SK-N-SH treated with all-trans-retinoic acid at 6 μM for 48 hours (cell line): ENCODE data around the gene TTC19.
A peak's percentile ranks its signal among the peaks of the same experiment; 100 is the strongest.

Source experiments
- ATAC-seq: fragments of 200-7000 bp; cut with Tn5 transposase; 3 replicates; pipeline ENCODE4 v1.9.1; 2020; ENCODE audit warnings: mild to moderate bottlenecking, moderate library complexity
- ARNTL ChIP-seq: fragments of 450-650 bp; formaldehyde crosslinking; IDR thresholded peaks from 2 replicates; pipeline ENCODE4 v1.5.0; 2020; ENCODE audit warnings: low read depth, mild to moderate bottlenecking, moderate library complexity, borderline replicate concordance
- BACH2 ChIP-seq: fragments of 250-450 bp; sonication (Bioruptor Pico); IDR thresholded peaks from 2 replicates; pipeline ENCODE4 v1.9.0; 2021; ENCODE audit warnings: mild to moderate bottlenecking, borderline replicate concordance
- CSDC2 ChIP-seq: fragments of 250-450 bp; sonication (Bioruptor Pico); IDR thresholded peaks from 2 replicates; pipeline ENCODE4 v1.5.0; 2020; ENCODE audit warnings: mild to moderate bottlenecking, moderate library complexity
- ESRRG ChIP-seq: fragments of 250-450 bp; sonication (Bioruptor Pico); IDR thresholded peaks from 2 replicates; pipeline ENCODE4 v1.6.1; 2021; ENCODE audit warnings: mild to moderate bottlenecking
- GLIS3 ChIP-seq: fragments of 250-450 bp; sonication (Bioruptor Pico); IDR thresholded peaks from 2 replicates; pipeline ENCODE4 v1.5.0; 2020; ENCODE audit warnings: mild to moderate bottlenecking, moderate library complexity
- OSR1 ChIP-seq: fragments of 250-450 bp; sonication (Bioruptor Pico); IDR thresholded peaks from 2 replicates; pipeline ENCODE4 v1.8.0; 2022; ENCODE audit warnings: moderate library complexity, mild to moderate bottlenecking, inconsistent platforms
- PPARA ChIP-seq: fragments of 250-450 bp; sonication (Bioruptor Pico); IDR thresholded peaks from 2 replicates; pipeline ENCODE4 v1.5.0; 2020; ENCODE audit warnings: mild to moderate bottlenecking, borderline replicate concordance
- RARB ChIP-seq: fragments of 250-450 bp; sonication (Bioruptor Pico); IDR thresholded peaks from 2 replicates; pipeline ENCODE4 v1.8.0; 2021; ENCODE audit warnings: mild to moderate bottlenecking, moderate library complexity
- SNAI2 ChIP-seq: fragments of 250-450 bp; sonication (Bioruptor Pico); IDR thresholded peaks from 2 replicates; pipeline ENCODE4 v1.5.0; 2020; ENCODE audit warnings: mild to moderate bottlenecking, moderate library complexity
- TCF4 ChIP-seq: fragments of 250-450 bp; sonication (Bioruptor Pico); IDR thresholded peaks from 2 replicates; pipeline ENCODE4 v1.8.0; 2021; ENCODE audit warnings: mild to moderate bottlenecking, moderate library complexity, borderline replicate concordance
- TOX ChIP-seq: fragments of 250-450 bp; sonication (Bioruptor Pico); IDR thresholded peaks from 2 replicates; pipeline ENCODE4 v1.8.0; 2021; ENCODE audit warnings: mild to moderate bottlenecking, moderate library complexity, borderline replicate concordance
- ZC3H10 ChIP-seq: fragments of 250-450 bp; sonication (Bioruptor Pico); IDR thresholded peaks from 2 replicates; pipeline ENCODE4 v1.5.1; 2021; ENCODE audit warnings: mild to moderate bottlenecking, moderate library complexity
- ZFP3 ChIP-seq: fragments of 250-450 bp; sonication (Bioruptor Pico); IDR thresholded peaks from 2 replicates; pipeline ENCODE4 v1.5.0; 2020; ENCODE audit warnings: mild to moderate bottlenecking, moderate library complexity
- ZFP30 ChIP-seq: fragments of 450-650 bp; formaldehyde crosslinking; IDR thresholded peaks from 2 replicates; pipeline ENCODE4 v1.5.0; 2022; ENCODE audit warnings: mild to moderate bottlenecking, moderate library complexity
- ZNF565 ChIP-seq: fragments of 450-650 bp; formaldehyde crosslinking; conservative IDR thresholded peaks from 2 replicates; pipeline ENCODE4 v1.5.0; 2020; ENCODE audit warnings: low read depth, mild to moderate bottlenecking, moderate library complexity
- ZNF70 ChIP-seq: fragments of 450-650 bp; formaldehyde crosslinking; IDR thresholded peaks from 2 replicates; pipeline ENCODE4 v1.5.0; 2020; ENCODE audit warnings: mild to moderate bottlenecking, moderate library complexity
- ZNF8 ChIP-seq: fragments of 450-650 bp; formaldehyde crosslinking; IDR thresholded peaks from 2 replicates; pipeline ENCODE4 v1.5.0; 2020; ENCODE audit warnings: mild to moderate bottlenecking, moderate library complexity
- TF ChIP-seq, protein P1 (sequence below): fragments of 250-450 bp; sonication (Bioruptor Pico); IDR thresholded peaks from 2 replicates; pipeline ENCODE4 v1.5.0; 2020; ENCODE audit warnings: mild to moderate bottlenecking, moderate library complexity
- TF ChIP-seq, protein P2 (sequence below): fragments of 250-450 bp; sonication (Bioruptor Pico); IDR thresholded peaks from 2 replicates; pipeline ENCODE4 v1.8.0; 2021; ENCODE audit warnings: low read depth, mild to moderate bottlenecking, moderate library complexity, borderline replicate concordance
- TF ChIP-seq, protein P3 (sequence below): fragments of 250-450 bp; sonication (Bioruptor Pico); IDR thresholded peaks from 2 replicates; pipeline ENCODE4 v1.5.1; 2020; ENCODE audit warnings: low read depth, mild to moderate bottlenecking, moderate library complexity
- TF ChIP-seq, protein P4 (sequence below): fragments of 250-450 bp; sonication (Bioruptor Pico); IDR thresholded peaks from 2 replicates; pipeline ENCODE4 v1.5.1; 2021; ENCODE audit warnings: mild to moderate bottlenecking, moderate library complexity

TTC19 gene

DNA sequence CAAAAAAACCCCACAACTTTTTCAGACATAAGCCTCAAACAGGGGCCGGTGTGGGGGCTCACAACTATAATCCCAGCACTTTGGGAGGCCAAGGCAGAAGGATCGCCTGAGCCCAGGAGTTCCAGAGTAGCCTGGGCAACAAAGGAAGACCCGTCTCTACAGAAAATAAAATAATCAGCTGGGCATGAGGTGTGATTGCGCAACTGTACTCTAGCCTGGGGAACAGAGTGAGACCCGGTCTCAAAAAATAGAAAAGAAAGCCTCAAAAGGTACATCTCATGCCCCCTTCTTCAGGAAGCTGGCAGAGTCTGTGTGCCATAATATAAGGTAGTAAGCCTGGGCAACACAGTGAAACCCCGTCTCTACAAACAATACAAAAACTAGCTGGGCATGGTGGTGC is 3.3 kb upstream of the TTC19 start:
- ATAC-seq, result no peak
- TF ChIP-seq, protein P1, sequence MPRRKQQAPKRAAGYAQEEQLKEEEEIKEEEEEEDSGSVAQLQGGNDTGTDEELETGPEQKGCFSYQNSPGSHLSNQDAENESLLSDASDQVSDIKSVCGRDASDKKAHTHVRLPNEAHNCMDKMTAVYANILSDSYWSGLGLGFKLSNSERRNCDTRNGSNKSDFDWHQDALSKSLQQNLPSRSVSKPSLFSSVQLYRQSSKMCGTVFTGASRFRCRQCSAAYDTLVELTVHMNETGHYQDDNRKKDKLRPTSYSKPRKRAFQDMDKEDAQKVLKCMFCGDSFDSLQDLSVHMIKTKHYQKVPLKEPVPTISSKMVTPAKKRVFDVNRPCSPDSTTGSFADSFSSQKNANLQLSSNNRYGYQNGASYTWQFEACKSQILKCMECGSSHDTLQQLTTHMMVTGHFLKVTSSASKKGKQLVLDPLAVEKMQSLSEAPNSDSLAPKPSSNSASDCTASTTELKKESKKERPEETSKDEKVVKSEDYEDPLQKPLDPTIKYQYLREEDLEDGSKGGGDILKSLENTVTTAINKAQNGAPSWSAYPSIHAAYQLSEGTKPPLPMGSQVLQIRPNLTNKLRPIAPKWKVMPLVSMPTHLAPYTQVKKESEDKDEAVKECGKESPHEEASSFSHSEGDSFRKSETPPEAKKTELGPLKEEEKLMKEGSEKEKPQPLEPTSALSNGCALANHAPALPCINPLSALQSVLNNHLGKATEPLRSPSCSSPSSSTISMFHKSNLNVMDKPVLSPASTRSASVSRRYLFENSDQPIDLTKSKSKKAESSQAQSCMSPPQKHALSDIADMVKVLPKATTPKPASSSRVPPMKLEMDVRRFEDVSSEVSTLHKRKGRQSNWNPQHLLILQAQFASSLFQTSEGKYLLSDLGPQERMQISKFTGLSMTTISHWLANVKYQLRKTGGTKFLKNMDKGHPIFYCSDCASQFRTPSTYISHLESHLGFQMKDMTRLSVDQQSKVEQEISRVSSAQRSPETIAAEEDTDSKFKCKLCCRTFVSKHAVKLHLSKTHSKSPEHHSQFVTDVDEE (CRISPR knock-in tag), result no peak
- TF ChIP-seq ZNF8 (CRISPR knock-in tag) (no peak), PPARA (CRISPR knock-in tag) (no peak), RARB (CRISPR knock-in tag) (no peak), OSR1 (CRISPR knock-in tag) (no peak), ARNTL (CRISPR knock-in tag) (no peak), ZNF70 (CRISPR knock-in tag) (no peak), ZC3H10 (CRISPR knock-in tag) (no peak), BACH2 (CRISPR knock-in tag) (no peak)

DNA sequence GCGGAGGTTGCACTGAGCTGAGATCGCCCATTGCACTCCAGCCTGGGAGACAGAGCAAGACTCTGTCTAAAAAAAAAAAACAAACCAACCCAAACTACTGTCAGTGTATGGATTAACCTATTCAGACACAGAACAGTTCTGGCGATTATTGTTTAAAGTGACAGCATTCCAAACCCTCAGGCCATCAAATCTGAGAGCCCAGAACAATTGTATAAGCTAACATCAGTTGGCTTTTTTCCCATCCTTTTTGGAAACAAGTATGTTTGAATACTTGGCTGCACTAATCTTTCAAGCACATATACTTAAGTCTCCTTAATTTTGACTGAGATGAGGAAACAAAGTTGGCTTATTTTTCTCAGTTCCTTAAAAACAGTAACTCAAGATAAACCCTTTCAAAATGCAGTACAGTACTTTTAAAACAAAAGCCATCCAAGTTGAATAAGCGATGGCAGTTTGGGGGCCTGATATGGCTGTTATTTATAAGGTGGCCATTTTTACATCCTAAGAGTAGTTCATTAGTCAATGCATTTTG is 1.5 kb upstream of the TTC19 start:
- TF ChIP-seq SNAI2 (CRISPR knock-in tag), result no peak
- ATAC-seq, result no peak

DNA sequence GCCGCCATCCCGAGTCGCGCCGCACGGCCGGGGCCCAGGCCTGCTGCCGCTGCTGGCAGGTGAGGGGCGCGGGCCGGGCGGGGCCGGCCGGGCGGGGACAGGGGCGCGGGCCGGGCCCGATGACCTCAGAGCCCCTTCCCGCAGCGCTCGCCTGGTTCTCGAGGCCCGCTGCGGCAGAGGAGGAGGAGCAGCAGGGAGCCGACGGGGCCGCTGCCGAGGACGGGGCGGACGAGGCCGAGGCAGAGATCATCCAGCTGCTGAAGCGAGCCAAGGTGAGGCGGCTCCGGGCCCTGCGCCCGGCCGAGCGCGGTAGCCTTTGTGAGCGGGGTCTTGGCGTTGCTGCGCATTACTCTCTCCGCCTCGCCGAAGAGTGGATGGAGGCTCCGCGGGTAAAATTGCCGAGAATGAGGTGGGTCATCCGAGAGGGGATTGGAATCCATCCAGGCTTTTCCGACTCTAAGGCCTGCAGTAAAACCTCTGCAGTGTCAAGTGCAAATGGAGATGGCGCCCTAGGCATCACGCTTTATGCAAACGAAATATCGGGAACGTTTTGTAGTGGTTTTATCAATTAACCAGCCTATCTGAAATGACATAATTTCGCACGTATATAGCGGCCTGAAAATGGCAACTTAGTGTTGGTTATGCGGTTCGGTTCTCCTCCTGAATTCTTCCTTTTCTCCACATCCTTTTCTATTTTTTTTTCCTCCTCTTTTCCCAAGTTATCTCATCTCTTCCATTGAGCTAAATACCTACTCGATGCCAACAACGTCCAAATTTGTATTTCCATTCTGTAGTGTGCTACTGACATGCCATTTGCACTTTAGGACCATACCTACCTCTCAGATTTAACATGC is 577 bp downstream of the TTC19 start:
- ATAC-seq, result peak; percentile 8
- no peak for TF ChIP-seq ZFP30 (CRISPR knock-in tag)
- TF ChIP-seq TOX, result no peak
- no peak for TF ChIP-seq TCF4 (CRISPR knock-in tag)
- TF ChIP-seq OSR1 (CRISPR knock-in tag), result no peak
- no peak for TF ChIP-seq ZNF8 (CRISPR knock-in tag)
- TF ChIP-seq PPARA (CRISPR knock-in tag), result no peak
- TF ChIP-seq ZC3H10 (CRISPR knock-in tag), result no peak
- TF ChIP-seq, protein P2, sequence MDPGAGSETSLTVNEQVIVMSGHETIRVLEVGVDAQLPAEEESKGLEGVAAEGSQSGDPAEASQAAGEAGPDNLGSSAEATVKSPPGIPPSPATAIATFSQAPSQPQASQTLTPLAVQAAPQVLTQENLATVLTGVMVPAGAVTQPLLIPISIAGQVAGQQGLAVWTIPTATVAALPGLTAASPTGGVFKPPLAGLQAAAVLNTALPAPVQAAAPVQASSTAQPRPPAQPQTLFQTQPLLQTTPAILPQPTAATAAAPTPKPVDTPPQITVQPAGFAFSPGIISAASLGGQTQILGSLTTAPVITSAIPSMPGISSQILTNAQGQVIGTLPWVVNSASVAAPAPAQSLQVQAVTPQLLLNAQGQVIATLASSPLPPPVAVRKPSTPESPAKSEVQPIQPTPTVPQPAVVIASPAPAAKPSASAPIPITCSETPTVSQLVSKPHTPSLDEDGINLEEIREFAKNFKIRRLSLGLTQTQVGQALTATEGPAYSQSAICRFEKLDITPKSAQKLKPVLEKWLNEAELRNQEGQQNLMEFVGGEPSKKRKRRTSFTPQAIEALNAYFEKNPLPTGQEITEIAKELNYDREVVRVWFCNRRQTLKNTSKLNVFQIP (CRISPR knock-in tag), result no peak
- TF ChIP-seq ZNF565 (CRISPR knock-in tag), result no peak
- no peak for TF ChIP-seq ZFP3 (CRISPR knock-in tag)
- TF ChIP-seq, protein P3, sequence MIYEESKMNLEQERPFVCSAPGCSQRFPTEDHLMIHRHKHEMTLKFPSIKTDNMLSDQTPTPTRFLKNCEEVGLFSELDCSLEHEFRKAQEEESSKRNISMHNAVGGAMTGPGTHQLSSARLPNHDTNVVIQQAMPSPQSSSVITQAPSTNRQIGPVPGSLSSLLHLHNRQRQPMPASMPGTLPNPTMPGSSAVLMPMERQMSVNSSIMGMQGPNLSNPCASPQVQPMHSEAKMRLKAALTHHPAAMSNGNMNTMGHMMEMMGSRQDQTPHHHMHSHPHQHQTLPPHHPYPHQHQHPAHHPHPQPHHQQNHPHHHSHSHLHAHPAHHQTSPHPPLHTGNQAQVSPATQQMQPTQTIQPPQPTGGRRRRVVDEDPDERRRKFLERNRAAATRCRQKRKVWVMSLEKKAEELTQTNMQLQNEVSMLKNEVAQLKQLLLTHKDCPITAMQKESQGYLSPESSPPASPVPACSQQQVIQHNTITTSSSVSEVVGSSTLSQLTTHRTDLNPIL (CRISPR knock-in tag), result no peak
- TF ChIP-seq, all 23 proteins: peak for 0

DNA sequence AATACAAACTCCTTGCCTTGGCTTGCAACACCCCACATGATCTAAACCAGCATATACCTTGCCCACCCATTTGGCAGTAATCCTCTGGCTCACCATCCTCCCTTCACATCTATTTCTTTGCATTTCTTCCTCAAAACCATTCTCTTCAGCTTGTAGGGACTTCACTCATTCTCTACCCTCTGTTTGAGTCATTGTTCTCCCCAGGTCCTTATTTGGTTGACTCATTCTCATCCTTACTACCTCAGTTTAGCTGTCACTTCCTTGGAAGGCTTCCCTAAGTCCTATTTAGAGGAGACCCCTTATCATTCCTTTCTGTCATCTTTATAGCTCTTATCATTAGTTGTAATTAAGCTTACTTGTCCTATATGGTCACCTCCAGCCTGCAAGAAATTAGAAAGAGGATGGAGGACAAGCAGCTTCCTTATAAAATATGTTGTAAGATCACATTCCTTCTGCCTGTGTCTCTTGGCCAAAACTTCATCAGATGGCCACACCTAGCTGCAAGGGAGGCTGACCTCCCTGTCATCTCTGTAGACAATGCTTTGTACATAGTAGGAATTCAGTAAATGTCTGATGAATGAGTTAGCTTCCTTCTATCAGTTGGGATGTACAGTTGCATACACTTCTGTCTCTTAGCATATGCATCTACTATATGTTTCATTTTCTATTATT is 1.7 kb downstream of the TTC19 start:
- TF ChIP-seq CSDC2 (CRISPR knock-in tag), result no peak
- no peak for TF ChIP-seq ESRRG (CRISPR knock-in tag)
- ATAC-seq, result no peak

DNA sequence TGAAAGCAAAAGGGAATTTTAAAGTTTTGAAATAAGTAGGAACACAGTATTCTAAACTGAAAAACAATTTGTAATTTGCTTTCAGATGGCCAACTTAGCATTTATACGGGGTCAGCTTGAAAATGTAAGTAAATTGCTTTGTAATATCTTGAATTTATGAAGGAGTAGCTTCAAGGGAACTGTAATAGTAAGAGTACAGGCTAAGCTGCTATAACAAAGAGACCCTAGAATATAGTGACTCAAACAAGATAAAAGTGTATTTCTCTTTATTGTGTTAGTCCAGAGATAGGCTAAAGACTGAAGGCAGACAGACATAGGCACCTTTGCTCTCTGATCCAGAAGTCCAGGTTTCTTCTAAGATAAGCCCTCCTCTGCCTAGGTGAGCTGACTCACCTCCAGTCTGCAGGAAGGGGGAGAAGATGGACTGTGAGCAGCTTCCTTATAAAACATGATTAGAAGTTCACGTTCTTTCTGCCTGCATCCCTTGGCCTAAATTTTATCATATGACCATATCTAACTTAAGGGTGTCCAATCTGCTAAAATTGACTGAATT is 3.2 kb downstream of the TTC19 start:
- TF ChIP-seq ZC3H10 (CRISPR knock-in tag) (no peak), ESRRG (CRISPR knock-in tag) (no peak), GLIS3 (no peak), ZNF8 (CRISPR knock-in tag) (no peak)
- TF ChIP-seq, protein P1 (CRISPR knock-in tag), result no peak
- TF ChIP-seq, protein P4, sequence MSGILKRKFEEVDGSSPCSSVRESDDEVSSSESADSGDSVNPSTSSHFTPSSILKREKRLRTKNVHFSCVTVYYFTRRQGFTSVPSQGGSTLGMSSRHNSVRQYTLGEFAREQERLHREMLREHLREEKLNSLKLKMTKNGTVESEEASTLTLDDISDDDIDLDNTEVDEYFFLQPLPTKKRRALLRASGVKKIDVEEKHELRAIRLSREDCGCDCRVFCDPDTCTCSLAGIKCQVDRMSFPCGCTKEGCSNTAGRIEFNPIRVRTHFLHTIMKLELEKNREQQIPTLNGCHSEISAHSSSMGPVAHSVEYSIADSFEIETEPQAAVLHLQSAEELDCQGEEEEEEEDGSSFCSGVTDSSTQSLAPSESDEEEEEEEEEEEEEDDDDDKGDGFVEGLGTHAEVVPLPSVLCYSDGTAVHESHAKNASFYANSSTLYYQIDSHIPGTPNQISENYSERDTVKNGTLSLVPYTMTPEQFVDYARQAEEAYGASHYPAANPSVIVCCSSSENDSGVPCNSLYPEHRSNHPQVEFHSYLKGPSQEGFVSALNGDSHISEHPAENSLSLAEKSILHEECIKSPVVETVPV (CRISPR knock-in tag), result no peak
- no peak for ATAC-seq
